GM12801 (cell line): Measurements from ENCODE around the gene EXOC2.

Experiments used
- TF ChIP-seq, protein P1 (sequence below): IDR thresholded peaks from one replicate; pipeline ENCODE4 v1.5.1; 2011; ENCODE audit warnings: control low read depth; ENCODE audit not compliant: insufficient read length; ENCODE audit errors: extremely low read depth

EXOC2 gene

DNA sequence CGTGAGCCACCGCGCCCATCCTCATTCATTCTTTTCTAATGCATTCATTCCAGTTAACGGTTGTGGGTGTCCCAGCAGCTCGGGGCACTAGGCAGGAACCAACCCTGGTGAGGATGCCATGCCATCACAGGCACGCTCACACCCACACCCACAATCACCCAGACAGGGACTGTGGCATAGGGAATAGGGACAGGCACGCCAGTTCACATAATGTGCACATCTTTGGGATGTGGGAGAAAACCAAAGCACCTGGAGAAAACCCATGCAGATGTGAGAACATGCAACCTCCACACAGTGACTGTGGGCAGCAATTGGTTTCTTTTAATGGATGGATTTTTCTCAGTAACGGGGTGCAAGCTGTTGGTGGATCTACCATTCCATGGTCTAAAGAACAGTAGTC, 237.1 kb downstream of the EXOC2 start:
- TF ChIP-seq, protein P1, sequence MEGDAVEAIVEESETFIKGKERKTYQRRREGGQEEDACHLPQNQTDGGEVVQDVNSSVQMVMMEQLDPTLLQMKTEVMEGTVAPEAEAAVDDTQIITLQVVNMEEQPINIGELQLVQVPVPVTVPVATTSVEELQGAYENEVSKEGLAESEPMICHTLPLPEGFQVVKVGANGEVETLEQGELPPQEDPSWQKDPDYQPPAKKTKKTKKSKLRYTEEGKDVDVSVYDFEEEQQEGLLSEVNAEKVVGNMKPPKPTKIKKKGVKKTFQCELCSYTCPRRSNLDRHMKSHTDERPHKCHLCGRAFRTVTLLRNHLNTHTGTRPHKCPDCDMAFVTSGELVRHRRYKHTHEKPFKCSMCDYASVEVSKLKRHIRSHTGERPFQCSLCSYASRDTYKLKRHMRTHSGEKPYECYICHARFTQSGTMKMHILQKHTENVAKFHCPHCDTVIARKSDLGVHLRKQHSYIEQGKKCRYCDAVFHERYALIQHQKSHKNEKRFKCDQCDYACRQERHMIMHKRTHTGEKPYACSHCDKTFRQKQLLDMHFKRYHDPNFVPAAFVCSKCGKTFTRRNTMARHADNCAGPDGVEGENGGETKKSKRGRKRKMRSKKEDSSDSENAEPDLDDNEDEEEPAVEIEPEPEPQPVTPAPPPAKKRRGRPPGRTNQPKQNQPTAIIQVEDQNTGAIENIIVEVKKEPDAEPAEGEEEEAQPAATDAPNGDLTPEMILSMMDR, result no peak

DNA sequence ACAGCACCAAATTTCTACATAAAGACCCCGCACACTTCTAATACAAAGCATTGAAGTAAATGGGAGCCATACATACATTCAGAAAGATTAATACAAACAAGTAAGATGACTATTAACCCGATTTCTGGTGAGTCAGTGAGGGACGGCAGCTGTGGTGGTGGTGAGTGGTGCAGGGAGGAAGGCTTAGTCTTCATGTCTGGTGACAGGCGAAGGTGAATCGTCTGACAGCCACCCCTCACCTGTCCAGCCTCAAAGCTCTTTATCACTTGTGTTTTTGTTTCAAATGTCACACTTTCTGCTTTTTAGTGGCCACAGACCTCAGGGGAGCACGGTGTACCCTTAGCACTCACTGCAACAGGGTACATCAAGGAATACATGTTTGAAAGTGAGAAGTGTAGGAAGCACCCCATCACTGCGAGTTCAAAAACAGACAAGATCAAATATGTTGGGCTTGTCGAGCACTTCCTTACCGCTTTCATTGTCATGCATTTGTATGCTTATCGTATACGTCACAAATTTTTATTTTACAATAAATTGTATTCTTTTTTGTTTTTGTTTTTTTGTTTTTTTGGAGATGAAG, 237.8 kb downstream of the EXOC2 start:
- TF ChIP-seq, protein P1, result no peak

DNA sequence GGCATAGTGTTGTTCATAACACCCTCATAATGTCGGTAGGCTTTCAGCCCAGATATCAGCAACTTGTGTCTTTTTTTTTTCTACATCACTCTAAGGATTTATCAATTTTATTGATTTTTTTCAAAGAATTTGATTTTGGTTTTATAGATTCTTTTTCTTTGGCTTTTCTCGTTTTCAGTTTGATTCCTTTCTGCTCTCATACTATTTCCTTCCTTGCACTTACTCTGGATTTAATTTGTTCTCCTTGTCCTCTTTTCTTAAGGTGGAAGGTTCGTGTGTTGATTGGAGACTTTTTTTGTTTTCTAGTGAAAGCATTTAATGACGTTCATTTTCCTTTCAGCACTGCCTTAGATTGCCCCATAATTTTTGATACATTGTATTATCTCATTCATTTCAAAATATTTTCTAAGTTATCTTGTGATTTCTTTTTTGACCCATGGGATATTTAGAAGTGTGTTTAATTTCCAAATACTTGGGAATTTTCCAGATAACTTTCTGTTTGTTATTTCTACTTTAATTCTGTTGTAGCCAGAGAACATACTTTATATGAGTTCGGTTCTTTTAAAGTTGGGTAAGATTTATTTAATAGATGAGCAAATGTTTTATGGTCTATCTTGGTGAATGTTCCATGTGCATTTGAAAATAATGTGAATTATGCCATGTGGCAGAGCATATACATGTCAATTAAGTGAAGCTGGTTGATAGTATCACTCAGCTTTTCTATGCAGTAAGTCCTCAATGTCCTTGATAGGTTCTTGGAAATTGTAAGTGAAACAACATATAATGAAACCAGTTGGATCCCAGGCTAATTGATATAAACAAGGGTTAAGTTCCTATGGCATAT, 238.6 kb downstream of the EXOC2 start:
- TF ChIP-seq, protein P1, result no peak

DNA sequence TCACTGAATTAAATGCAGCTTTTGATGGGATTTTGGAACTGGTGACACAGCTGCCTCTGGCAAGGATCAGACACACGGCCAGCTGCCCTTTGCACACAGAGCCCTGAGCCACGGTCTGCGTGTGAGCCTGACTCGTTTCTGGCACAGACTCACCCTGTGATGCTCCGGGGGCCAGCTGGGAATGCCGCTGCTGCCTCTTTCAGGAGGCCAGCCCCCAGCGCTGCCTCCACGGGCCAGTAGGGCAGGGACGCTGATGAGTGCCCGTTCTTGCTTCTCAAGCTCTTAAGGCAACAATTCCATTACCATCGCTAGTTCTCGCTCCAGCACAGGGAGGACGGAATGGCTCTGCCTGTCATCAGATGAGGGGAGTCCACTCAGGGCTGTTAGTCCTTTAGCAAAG, 239.8 kb downstream of the EXOC2 start:
- TF ChIP-seq, protein P1, result no peak

DNA sequence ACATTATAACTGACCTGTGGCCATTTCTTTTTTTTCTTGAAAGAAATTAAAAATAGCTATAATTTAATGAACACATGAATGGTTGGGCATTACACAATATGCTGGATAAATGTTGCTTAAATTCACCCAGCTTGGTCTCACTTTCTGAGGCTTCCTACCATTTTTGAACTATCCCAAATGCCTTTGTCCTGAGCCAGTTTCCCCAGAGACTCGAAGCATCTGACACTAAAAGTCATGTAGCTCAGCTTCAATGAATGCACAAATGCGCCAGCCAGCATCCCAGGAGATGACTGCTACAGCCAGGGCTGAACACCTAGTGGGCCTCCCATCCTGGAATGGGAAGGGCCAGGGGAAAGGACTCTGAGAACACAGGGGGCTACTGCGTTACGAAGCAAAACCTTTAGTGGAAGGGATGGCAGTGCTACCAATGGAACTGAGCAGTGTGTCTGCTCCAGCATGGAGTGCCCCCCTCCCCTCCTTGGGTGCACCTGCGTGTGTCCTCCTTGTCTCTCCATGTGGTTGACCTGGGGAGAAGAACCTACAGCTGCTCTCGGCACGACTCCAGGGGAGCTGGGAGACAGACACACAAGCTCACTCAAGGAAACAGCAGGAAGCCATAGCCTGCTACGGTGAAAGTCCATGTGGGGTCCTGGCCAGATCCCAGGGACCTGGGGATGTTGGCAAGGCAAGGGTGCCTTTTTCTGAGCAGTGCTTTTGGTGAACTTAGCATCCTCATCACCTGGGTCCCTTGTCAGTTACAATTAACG, 240.5 kb downstream of the EXOC2 start:
- TF ChIP-seq, protein P1, result no peak

DNA sequence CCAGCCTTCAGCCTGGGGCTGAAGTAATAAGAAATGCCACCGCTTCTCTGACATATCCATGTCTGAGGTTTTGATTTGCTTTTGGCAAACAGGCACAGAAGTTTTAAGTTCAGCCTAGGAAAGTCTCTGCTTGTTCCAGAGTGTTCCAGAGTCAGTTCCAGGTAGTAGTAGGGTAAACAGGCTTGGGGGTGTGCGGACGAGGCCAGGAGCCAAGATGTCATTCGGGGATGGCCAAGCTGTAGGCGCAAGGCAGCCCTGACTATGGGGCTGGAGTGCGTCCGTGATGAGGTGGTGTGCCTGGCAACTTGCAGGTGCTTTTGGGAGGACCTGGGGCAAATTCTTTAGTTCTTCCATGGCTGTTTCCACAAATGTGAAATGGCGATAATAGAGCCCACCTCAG, 241.1 kb downstream of the EXOC2 start:
- TF ChIP-seq, protein P1, result no peak

DNA sequence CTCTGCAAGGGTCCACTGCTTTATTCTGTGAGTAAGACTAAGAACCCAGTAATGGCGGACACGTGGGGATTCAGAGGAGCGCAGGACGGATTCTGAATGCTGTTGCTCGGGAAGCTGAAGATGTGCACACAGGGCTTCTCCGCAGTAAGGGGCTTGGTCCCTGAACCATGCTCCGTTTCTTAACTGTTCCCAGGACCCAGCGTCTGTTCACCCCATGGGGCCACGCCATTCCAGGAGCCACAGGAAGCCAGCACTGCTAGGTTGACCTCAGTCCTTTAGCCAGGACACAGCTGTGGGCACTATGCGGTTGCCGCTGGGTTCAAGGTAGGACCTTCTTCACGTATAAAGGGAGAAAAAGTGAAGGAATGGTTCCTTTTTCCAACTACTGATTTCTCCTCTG, 241.6 kb downstream of the EXOC2 start:
- TF ChIP-seq, protein P1, result no peak
